ENCODE measurements around the gene DEGS2.

Gene DEGS2

DNA sequence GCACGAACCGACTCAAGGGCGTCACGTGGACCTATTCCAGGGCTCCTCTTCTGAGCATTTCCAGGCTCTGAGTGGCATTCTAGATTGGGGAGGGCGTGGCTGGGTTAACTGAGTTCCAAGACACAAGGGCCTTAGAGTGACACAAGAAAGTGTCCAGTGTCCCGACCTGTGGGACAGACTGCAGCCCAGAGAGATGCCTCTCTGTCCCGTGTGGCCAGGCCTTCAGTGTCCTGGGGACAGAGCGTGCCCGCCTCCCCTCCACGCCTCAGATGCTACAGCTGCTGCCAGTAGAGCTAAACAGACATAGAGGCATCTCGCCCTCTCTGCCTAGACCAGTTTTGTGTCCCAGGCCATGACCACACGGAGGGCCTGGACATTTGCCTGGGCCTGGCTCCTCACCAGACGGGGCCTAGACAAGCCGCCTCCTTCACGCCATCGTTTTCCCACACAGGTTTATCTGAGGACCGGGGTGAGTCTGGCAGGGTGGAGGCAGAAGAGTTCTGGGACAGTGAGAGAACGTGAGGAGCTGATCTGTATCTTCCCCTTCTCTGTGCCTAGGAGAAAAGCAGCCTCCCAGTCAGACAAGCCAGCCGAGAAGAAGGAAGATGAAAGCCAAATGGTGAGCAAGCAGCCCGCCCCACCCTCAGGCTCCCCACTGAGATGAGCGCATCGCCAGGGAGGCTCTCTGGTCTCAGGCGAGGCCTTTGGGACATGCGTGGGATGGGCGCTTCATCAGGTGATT, 27.1 kb downstream of the DEGS2 start:
- DNase-seq (ENCODE audit: low read depth), result no peak

DNA sequence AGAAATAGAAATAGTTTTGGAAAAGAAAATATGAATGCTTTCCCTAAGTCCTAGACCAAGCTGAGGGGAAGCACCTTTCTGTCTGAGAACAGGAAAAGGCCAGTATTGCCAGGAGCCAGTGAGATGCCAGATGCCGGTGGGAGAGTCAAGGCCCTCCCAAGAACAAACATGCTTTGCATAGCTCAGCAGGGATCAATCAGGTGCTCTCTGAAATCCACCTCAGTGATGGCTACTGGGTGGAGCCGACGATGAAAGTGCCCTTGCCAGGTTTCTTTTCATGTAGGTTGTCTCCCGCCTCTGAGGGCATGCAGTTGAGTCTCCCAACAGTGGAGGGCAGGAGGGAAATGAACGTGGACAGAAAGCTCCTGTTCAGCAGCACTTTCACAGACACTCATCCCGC, 28.3 kb downstream of the DEGS2 start:
- DNase-seq (ENCODE audit: low read depth), result no peak

DNA sequence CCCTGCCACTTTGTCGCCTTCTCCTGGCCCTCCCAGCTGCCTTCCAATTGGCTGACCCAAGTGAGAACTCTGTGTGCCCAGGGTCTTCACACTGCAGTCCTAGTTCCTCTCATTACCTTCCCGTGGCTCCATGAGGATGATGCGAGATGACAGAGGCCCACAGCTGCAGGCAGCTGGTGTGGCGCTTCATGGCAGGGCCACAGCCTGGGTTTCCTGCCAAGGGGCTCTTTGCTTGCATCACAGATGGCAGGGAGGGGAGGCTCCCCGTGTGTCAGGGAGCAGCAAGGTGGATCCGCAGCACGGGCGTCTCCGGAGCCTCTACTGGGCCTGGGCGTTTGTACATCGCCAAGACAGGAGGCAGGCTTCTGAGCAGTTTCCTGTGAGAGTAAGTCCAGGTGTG, 28.9 kb downstream of the DEGS2 start:
- no peak for DNase-seq (ENCODE audit: low read depth)

DNA sequence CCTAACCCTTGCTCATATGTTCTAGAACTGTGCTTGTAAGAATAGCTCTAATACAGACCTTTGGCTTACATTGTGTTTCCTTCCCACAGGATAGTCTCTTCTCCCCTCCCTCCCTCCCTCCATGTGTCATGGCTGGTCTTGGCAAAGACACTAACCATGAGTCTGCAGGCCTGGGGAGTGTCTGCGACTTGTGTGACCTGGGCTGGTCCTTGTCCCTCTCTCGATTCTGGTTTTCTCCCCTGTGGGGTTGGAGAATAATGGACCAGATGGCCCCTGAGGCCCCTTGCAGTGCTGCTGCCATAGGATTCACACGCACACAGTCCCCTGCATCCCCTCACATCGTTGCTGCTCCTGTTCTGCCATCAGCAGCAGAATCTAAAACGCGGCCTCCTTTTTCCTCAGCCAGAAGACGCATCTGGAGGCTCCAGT, 30.3 kb downstream of the DEGS2 start:
- DNase-seq (ENCODE audit: low read depth), result no peak

DNA sequence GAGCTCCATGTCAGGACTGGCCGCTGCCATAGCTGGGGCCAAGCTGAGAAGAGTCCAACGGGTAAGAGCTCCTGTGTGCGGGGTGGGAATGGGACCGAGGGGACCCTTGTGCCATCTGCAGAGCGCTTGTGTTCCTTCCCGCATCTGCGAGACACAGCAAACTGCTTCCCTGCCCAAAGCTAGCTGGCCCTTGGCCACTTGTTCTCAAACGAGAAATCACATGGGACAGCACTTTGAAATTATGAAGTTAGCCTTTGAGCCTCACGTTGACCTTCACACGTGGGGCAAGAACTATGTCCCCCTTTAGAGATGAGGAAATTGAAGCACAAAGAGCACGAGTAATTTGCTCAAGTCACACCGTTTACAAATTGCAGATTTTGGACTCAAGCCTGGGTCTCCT, 30.8 kb downstream of the DEGS2 start:
- no peak for DNase-seq (ENCODE audit: low read depth)

DNA sequence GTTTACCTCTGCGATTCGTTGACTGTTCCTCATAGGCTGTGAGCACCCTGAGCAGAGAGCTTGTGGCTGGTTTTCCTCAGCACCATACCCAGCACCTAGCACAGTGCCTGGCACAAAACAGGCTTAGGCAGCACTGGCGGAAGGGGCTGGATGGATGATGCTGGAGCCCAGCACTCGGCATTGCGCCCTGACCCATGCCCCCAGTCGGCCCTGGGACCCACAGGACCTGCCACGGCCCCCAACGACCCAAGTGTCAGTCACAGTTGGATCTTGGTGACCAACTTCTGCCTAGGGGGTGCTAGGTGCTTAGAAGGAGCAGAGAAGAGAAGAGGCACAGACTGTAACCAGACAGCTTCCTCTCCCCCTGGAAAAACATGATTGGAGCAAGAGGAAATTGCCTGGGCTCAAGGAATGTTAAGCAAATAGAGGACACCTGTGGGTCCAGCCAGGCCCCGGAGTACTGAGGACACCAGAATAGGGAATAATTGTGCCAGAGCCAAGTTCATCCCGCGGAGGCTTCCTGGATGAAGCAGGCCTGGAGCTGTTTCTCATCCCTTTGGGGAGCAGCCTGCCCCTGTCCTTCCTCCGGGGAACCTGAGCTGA, 31.5 kb downstream of the DEGS2 start:
- DNase-seq (ENCODE audit: low read depth), result no peak

DNA sequence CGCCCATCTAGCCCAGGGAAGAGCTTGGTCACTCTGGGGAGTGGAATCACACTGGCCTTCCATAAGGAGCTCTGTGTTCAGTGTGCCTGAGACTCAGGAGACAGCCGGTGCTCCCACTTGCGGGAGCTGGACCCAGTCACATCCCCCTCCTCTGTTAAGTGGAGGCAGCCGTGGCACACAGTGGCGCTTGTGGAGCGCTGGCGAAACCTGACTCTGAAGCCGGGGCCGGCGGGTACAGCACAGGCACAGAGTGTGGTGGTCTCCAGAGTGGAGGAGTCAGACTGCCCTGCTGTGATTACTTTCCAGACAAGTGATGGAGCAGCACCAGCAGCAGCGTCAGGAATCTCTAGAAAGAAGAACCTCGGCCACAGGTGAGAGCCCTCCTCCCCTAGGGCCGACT, 33.0 kb downstream of the DEGS2 start:
- DNase-seq (ENCODE audit: low read depth), result no peak

DNA sequence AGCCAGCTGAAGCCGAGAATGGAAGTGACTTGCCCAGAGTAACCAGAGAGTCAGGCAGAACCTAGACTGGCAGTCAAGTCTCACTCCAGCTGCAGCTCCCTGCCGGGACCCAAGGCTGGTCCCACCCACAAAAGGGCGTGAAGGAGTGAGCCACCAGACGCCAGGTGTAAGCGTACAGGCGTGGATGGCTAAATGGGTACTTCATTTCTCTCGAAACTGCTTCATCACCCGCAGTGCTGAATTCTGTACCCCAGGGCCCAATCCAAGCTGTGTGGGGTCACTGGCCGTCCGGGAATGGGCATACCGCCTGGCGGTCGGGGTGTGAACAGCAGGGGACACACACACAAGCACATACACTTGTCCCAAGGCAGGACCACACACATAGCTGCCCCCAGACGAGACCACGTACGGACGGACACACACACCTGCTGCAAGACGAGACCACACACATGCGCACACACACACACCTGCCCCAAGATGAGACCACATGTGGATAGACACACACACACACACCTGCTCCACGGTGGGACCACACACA, 34.8 kb downstream of the DEGS2 start:
- no peak for DNase-seq (ENCODE audit: low read depth)

DNA sequence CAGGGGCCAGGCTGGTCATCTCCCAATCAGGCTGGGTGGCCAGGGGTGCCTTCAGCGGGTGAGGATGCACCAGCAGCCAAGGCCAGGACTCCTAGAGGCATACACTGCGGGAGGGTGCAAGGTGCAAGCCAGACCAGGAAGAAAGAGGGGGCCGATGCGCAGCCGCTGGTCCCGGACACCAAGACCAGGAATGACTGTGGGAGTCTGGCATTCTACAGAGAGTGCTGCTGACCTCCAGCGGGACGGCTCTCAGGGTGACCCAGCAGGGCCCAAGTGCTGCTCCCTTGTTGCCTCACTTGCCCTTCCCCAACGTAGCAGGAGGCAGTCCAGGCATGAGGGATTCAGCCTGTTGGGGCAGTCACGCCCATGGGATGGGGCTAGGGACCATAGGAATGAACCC, 35.8 kb downstream of the DEGS2 start:
- DNase-seq (ENCODE audit: low read depth), result no peak

DNA sequence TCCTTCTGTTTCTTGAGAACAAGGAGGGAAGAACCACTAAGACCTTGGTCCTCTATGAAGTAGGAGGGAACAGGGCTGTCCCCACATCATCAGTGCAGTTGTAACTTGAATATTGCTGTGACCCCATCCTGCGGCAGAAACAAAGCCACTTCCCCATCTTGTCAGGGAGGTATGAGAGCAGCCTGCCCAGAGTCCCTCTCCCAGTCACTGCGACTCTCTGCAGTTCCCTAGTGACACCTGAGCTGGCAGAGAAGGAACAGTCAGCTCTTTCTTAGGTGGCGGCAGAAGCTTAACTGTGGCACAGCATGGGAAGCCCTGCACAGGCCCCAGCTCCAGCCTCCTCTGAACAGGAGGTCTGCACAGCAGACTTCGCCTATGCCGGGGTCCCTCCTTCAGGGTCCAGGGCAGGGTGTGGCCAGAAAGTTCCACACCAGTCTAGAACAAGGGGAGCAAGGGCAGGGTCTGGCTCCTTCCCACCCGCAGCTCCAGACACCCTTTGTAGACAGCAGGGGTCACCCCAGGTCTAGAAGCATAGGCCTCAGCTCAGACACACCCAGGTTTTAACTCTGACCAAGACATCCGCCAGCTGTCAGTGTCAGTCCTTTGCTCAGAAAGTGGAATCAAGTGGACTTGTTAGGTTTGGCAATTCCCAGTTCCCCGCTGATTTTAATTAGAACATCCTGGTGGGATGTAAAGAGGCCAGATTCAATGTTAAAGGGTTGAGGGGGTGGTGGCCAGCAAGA, 36.8 kb downstream of the DEGS2 start:
- DNase-seq (ENCODE audit: low read depth), result no peak

DNA sequence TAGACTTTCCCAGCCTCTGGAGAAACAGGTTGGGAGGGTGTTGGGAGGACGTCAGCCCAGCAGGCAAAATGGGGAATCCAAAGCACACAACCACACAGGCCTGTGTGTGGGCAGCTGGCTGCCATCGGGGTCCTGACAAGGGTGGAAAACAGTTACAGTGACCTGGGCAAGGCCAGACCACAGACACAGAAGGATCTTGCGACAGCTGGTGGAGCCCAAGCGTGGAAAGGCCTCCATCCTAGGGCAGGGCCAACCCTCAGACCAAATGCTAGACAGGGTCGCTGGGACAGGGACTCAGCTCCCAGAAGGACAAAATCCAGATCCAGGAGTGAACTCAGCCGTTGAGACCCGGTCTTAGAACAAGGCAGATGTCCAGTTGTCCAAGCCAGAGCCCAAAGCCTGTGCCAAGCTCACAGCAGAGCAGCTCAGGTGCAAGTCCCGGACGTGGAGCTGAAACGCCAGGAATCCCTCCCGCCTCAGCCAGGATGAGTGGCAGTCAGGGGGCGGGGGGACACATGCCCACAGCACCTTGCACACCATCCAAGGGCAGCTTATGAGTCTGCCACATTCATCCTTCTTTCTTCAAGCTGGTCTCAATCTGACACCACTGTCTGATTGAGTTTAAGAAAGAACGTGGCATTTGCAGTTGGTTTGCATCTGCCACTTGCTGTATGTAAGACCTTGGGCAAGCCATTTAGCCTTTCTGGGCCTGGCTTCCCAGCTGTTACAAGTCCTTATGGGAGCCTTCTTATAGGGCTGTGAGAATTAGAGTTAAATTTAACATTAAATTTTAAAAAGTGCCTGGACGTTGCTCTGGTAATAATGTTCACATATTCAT, 37.6 kb downstream of the DEGS2 start:
- no peak for DNase-seq (ENCODE audit: low read depth)

DNA sequence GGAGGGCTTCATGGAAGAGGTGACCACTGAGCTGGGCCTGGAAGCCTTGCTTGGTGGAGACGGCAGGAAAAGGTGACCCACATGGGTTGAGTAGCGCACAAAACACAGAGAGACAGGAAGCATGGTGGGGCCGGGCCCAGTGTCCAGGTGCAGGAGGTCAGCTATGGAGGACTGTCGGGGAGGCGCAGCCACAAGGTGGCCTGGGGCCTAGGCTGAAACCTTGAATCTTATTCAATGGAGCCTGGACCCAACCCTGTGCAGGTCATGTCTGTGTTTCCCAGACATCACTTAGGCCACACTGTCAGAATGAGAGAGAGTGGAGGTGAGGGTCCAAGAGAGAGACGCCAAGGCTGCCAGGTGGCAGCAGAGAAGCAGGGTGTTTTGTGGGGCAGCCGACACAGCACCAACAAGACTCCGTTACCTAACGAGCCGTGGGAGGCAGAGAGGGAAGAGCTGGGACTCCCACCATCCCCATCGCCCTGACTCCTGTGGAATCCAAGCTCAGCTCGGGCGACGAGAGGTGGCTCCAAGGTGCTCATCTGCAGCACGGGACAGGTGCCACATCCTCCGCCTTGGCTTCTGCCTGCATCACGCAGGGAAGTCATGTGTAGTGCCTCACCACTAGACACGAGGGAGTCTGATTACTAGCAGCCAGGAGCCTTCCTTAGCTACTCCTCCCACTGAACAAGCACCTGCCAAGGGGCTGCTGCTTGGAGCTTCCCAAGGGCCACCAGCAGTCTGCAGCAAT, 38.7 kb downstream of the DEGS2 start:
- no peak for DNase-seq (ENCODE audit: low read depth)

DNA sequence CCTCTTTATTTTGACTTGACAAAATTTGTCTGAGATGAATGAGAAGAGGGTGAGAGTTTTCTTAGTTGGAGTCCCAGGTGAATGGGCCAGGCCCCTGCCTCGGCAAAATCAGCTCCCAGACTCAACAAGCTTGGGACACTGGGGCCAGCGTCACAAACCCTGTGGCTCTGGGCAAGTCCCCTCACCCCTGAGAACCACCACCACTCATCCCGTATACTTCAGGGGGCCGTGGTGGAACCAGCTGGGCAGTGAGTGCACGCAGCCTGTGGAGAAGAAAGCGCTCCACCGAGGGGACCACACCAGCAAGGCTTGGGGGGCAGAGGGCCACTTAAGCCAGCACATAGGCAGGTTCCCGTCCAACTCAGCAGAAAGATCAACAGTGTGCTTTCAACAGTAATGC, 40.2 kb downstream of the DEGS2 start:
- no peak for DNase-seq (ENCODE audit: low read depth)

DNA sequence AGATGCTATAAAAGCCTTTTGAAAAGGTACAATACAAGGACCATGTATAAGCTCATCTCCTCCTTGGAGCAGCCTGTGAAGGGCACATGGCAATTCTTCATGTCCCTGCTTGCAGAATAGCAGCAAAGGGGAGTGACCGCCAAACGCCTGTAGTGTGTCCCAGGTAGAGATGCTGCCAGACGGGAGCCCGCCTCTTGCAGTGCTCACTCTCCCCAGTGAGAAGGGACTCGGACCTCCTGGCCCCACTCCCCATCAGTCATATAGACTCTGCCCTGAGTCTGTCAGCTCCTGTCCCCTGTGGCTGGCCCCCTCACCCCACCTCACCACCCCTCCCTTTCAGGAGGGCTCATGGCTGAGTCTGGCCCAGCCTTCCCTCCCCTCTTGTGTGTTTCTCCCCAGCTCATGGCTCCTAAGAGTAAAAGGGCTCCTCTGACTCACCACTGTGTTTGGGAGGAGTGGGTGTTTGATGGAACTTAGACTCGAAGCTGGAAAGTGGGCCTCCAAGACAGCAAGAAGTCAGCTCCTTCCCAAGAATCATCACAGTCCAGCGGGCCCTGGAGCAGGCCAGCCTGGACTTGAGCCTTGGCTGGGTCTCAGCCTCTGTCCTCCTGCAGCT, 40.9 kb downstream of the DEGS2 start:
- DNase-seq (ENCODE audit: low read depth), result no peak

DNA sequence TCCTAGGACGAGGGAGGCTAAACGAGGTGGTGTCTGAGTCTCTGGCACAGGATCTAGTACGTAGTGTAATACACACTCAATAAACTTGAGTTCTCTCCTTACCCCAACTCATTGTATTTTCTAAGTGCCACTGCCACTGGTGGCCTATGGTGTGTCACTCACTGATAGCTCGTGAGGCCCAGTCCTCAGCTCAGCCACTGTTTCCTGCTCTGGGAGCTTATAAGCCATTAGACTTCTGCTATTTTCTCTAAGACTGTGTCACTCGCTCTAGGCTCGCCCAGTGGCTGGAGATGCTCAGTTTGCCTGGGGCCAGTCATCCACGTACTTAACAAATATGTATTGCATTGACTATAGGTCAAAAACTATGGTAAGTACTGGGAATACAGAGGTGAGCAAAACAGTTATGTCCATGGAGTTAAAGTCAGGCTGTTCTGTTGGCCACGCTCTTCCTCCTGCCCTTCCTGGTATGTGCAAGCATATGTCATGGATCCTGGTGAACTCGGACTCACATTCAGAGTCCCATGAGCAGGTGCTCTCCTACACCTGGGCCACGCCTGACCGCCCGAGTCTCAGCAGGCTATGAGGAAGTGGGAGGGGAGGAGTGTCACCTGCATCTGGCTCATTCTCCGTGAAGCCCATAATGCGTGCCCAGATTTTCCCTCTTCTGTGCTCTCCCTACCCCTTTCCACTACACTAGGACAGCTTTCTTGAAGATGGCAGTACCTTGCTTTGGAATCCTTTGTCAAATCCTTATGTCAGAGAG, 41.6 kb downstream of the DEGS2 start:
- no peak for DNase-seq (ENCODE audit: low read depth)

DNA sequence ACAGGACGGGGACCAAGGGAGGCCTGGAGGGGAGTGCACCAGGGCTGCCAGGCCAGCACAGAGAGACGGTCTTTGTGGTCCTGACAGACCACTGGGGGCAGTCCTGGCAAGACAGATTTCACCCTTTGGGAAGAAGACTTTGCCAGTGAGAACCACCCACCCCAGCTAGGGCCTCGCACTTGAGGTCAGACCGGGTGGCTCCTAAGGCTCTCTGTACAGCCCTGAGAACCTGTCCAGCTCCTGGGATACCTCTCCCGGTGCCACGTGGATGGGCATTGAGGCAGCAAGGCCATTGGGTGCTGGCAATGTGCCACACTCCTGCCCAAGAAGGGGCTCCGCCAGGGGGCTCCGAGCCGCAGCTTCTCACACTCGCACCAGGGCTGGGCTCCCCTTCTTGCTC, 42.4 kb downstream of the DEGS2 start:
- DNase-seq (ENCODE audit: low read depth), result no peak

DNA sequence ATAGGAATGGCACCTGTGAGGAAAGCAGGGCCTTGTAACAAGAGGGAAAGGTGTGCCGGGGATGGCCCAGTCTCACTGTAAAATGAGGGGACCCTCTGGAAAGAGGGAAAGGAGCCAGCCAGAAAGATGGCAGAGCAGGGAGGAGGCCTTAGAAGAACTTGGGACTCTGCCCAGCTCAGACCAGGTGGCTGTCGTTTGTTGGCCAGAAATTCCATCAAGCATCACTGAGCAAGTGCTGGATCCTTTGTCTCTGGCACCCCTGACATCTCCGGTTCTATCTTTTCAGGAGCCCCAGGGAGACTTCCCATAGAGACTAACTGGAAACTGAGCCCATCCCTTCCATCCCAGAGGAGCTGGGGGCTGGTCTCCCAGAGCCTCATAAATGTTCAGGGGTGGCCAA, 43.3 kb downstream of the DEGS2 start:
- no peak for DNase-seq (ENCODE audit: low read depth)

DNA sequence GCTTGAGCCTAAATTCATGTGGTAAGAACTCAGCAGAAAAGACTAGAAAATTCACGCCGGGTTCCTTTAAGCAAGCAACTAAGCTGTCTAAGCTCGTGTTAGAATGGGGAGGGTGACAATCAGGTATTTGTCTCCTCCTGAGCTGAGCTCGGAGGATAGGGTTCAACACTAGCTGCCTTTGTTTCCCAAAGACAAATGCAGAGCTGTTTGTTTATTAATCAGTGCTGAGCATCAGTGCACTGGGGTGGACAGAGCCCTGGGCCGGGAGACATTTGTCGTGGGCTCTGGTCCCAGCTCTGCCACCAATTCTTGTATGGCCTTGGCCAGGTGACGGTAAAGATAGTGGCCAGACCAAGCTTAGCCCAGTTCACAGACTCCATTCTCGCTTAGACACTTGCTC, 43.7 kb downstream of the DEGS2 start:
- no peak for DNase-seq (ENCODE audit: low read depth)

DNA sequence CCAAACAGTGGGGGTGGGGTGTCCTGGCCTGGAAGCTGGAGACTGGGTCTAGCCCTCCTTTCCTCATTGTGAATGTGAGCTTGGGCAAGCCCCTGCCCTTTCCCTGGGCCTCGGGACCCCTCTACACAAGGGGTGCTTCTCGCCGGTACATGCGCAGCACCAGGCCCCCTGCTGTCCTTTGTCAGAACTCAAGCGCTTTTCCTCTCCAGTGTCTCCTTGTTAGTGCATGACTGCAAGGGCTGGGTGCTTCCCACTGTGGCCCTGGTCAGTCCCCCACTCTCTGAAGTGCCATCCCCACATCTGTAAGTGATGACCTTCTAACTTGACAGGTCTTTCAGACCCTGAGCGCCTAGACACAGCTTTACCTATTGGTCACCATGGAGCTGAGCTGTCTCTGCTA, 44.2 kb downstream of the DEGS2 start:
- no peak for DNase-seq (ENCODE audit: low read depth)

DNA sequence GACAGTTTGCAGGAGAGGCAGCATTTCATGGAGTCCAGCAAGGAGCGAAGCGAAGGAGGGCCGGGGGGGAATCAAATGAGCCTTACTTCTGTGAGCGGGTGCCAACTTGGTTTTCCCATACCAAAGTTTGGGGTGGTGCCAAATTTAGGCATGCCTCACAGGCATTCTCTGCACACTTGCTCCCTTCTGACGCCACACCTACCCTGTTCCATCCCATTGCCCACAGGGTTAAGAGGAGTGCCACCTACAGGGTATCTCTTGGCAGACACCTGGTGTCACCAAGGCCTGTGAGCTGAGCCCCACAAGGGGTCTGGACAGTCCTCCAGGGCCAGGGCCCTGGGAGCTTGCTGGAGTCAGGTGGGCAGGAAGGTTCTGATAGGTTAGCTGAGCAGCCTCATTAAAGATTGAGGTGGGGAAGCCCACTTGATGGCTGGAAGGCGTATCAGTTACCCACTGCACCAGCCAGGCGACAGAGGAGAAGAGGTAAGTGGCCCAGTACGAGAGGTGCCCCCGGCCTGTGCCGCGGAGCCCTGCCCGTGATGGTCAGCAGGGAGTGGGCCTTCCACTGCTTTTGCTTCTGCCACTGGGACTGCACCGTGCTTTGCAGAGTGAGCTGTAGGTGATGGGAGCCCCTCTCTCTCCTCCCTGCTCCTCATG, 45.2 kb downstream of the DEGS2 start:
- DNase-seq (ENCODE audit: low read depth), result no peak
